ENCODE data around the gene ANK3. TPM values are rescaled to one million over a fixed set of nuclear protein-coding genes. Genes with fewer than 3 reads are reported as not detected.

Gene ANK3
- 3.2 and 10.0 TPM in 2 replicates for total RNA-seq

DNA sequence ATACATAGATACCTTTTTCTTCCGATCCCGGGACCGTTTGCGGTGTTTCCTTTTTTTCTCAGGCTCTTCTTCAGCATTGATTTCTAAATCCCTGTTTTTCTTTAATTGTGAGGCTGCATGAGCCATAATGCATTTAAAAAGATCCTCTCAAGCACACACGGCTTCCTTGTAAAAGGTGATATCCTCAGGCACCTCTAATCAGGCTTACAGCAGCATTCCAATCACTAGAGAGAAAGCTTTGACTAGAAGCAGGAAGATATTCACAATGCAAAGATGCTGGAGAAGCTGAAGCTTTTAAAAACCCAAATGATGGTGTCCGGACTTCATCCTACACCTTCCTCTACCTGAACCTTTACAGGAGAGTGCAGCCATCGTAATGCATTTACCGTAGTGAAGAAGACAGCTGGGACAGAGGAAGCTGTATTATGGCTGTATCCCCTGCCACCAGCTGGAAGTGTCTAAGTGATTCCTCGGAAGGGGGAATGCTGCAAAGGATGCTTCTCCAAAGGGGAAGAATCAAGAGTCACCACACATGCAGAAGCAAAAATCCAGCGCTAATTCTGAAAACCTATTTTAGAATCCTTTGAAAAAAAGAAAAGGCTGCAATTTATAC lies at the start of gene ANK3:
ANK3 (minus strand) TSS at position 463 of the 613 bp plus-strand sequence; CDS start at position 126, 337 bp downstream.

Data from epithelial cell of alveolus of lung (primary cell).